Right lobe of liver (tissue), 4 donors: ENCODE measurements around the gene FOXQ1.

Experiments
- CTCF ChIP-seq, 4 donors: fragments of 200-600 bp in 3 of 4; fragments of 450-650 bp in 1 of 4; IDR thresholded peaks; one replicate each; pipeline versions ENCODE4 v1.5.1 to v1.8.0; 2016 to 2022; ENCODE audit warnings: antibody characterized with exemption in 4 of 4, mild to moderate bottlenecking in 2 of 4
- POLR2A ChIP-seq: fragments of 450-650 bp; IDR thresholded peaks from one replicate; pipeline ENCODE4 v1.6.1; 2017; ENCODE audit warnings: antibody characterized with exemption, mild to moderate bottlenecking
- donor health status: DM: no; HTN: no; CAD: no.
- donor health status: DM: no; HTN: no; CAD: no.
- donor health status: DM: no; HTN: yes; CAD: no.

DNA sequence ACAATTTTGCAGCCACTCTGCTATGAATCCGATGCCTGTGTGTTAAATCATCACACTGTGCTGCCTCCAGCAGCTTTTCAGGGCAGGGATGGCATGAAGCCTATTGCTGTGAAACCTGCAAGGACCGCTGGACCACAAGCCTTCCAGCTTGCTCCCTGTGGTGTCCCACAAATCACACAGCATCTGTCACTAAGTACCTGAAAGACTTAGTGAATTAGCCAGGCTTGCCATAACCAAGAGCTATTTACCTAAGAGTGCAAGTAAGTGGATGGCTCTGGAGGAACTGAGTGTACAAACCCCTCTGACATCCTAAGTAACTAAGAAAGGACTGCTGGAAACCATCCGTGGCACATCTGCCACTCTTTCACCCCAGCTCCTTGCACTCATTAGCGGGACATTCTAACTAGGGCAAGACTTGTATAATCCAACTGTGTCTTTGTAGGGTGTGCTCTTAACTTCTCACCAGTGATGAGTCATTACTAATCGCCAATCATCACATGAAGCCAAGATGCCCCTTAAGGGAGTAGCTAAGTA is 34.7 kb downstream of the FOXQ1 start:
- TF ChIP-seq CTCF (IDR thresholded peaks at IDR 0.05) (no peak), POLR2A (no peak)
